Mucosa of descending colon (tissue), 3 donors: ENCODE measurements around the gene GTF3A. TPM values are rescaled to one million over a fixed set of nuclear protein-coding genes. Genes with fewer than 3 reads are reported as not detected.

Experiments
- ATAC-seq: fragments of 200-7000 bp; cut with Tn5 transposase; one replicate; pipeline ENCODE4 v1.9.1; 2020; ENCODE audit warnings: mild to moderate bottlenecking, moderate library complexity
- DNase-seq, 3 donors: peaks; one replicate each; pipeline ENCODE4 v3.0.0-alpha.2; 2020
- H3K36me3 ChIP-seq: fragments of 200-600 bp; one replicate; pipeline ENCODE4 v1.8.0; 2021; ENCODE audit warnings: low read depth, mild to moderate bottlenecking
- H3K4me1 ChIP-seq: fragments of 200-600 bp; one replicate; pipeline ENCODE4 v1.8.0; 2021; ENCODE audit warnings: low read depth, mild to moderate bottlenecking
- H3K4me3 ChIP-seq: fragments of 200-600 bp; one replicate; pipeline ENCODE4 v1.8.0; 2021; ENCODE audit warnings: mild to moderate bottlenecking
- H3K9me3 ChIP-seq: fragments of 200-600 bp; one replicate; pipeline ENCODE4 v1.8.0; 2021; ENCODE audit warnings: mild to moderate bottlenecking
- intact Hi-C, 2 donors: fragments of 100-400 bp; cut with DNase I in 1 of 2; cut with micrococcal nuclease in 1 of 2; formaldehyde crosslinking; loops; one replicate each; pipeline versions ENCODE4 v1.11.0 to v1.11.1; 2022; cut with DNase I, micrococcal nuclease
- total RNA-seq, 3 donors: library from RNA; stranded (reverse); fragmentation: NEBNext Ultra II Directional in 2 of 3; extraction: Animal tissue kit (Norgen Biotek cat#: 25700) in 2 of 3; gene quantifications; one replicate each; pipeline versions ENCODE4 v1.2.1 to v1.2.4, GENCODE V29; 2021 to 2023
- TF ChIP-seq, protein P1 (sequence below): fragments of 200-600 bp; IDR thresholded peaks from one replicate; pipeline ENCODE4 v1.8.0; 2022; ENCODE audit warnings: antibody characterized with exemption, mild to moderate bottlenecking
- donor health status: DM: no; HTN: no; CAD: no; lungs with moderate emphysema.
- donor health status: DM: no; HTN: no; CAD: no.
- donor health status: DM: no; HTN: yes; CAD: no.

Gene GTF3A
- total RNA-seq, 3 donors from 2014 or later: 32.4 to 70.7 (median 43.0) TPM

DNA sequence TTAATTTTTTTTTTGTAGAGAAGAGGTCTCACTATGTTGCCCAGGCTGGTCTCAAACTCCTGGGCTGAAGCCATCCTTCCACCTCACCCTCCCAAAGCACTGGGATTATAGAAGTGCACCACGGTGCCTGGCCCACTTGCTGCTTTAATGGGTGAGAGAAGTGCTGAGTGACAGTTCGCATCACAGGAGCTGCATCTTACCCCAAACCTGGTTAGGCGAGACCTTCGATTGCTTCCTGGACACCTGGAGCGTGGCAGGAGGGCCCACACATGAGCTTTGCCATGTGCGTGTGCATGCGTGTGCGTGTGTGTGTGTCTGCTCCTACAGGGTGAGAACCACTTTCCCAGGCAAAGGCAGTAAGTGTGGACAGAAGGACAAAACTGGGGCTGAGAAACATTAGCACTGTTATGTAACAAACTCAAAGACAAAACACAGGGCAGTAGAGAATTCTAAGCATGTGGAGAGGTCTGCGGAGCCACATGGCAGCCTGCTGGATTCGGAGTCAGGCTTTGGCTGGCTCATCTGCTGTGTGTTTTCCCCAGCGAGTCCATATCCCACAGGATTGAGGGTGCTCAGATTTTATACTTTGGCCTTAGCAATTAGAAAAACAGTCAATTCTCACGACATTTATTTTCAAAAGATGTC lies 37.6 kb downstream of the GTF3A start:
- TF ChIP-seq, protein P1, sequence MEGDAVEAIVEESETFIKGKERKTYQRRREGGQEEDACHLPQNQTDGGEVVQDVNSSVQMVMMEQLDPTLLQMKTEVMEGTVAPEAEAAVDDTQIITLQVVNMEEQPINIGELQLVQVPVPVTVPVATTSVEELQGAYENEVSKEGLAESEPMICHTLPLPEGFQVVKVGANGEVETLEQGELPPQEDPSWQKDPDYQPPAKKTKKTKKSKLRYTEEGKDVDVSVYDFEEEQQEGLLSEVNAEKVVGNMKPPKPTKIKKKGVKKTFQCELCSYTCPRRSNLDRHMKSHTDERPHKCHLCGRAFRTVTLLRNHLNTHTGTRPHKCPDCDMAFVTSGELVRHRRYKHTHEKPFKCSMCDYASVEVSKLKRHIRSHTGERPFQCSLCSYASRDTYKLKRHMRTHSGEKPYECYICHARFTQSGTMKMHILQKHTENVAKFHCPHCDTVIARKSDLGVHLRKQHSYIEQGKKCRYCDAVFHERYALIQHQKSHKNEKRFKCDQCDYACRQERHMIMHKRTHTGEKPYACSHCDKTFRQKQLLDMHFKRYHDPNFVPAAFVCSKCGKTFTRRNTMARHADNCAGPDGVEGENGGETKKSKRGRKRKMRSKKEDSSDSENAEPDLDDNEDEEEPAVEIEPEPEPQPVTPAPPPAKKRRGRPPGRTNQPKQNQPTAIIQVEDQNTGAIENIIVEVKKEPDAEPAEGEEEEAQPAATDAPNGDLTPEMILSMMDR: no peak
- no peak for DNase-seq
- H3K4me1 ChIP-seq: no peaks in the 10 kb centered on the region
- no peak for ATAC-seq
- no peak overlapping the region for H3K4me3 ChIP-seq
- H3K36me3 ChIP-seq: no peaks in the 10 kb centered on the region
- no peaks in the 10 kb centered on the region for H3K9me3 ChIP-seq
- intact Hi-C loops: no loop called here

DNA sequence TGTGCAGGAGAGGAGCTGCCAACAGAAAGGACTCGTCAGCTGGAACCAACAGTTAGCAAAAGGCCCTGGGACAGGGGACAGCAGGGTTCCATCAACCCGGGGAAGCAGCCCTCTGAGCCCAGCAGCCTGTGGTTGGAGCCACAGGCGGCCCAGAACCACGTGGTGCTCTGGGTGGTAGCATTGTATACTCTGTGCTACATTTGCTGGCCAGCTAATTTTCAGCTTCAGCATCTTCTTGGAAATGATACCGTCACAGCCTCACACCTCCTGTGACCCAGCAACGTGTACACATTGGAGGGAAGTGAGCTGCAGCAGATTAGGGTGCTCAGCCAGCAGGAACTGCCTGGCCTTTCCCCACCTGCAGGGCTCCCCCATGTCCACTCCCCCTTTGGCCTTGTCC lies 39.1 kb downstream of the GTF3A start:
- intact Hi-C loops: no loop called here
- ATAC-seq (no peak), DNase-seq (no peak)
- Histone ChIP-seq H3K36me3 (no peaks in the 10 kb centered on the region), H3K4me3 (no peak overlapping the region), H3K9me3 (no peaks in the 10 kb centered on the region), H3K4me1 (no peaks in the 10 kb centered on the region)
- TF ChIP-seq, protein P1: no peak

DNA sequence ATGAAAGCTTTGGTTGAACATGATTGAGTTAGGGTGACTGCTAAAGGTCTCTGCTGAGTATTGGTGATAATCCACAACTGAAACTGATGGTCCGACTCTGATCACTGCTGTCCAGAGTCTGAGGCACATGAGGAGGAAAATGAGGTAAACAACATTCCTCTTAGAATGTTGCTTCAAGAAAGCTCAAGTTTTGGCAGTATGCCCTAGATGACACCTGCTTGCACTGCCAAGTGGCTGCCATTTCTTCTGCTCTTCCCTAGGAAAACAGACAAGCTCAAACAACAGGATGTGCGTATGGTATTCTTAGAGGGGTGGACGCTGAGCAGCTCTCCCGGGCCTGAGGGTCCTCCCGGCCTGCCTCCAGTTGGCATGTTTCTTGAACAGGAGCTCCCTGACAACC lies 41.2 kb downstream of the GTF3A start:
- H3K4me3 ChIP-seq: no peak overlapping the region
- intact Hi-C loops: no loop called here
- TF ChIP-seq, protein P1: no peak
- ATAC-seq (no peak), DNase-seq (no peak)
- no peaks in the 10 kb centered on the region for H3K9me3 ChIP-seq
- no peaks in the 10 kb centered on the region for H3K4me1 ChIP-seq
- H3K36me3 ChIP-seq: no peaks in the 10 kb centered on the region

DNA sequence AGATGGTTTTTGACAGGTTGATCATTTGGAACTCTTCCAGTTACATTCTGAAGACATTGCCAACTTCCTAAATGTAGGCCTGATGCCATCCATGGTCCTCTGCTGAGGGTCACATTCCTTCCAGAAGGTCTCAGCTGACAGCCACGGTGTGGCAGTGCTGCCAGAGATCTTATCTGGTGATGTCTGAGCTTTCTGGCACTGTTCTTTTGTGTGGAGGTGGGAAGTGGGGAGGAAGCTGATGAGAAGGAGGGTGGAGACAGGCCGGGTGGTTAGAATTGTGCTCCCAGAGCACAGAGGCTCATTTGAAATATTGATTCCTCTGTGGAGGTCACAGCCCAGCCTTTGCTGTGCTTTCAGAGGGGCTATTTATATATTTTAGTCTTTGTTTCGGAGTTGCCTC lies 42.1 kb downstream of the GTF3A start:
- no peaks in the 10 kb centered on the region for H3K36me3 ChIP-seq
- H3K9me3 ChIP-seq: no peaks in the 10 kb centered on the region
- ATAC-seq (no peak), DNase-seq (no peak)
- TF ChIP-seq, protein P1: no peak
- no peak overlapping the region for H3K4me3 ChIP-seq
- intact Hi-C loops: no loop called here
- H3K4me1 ChIP-seq: no peaks in the 10 kb centered on the region

DNA sequence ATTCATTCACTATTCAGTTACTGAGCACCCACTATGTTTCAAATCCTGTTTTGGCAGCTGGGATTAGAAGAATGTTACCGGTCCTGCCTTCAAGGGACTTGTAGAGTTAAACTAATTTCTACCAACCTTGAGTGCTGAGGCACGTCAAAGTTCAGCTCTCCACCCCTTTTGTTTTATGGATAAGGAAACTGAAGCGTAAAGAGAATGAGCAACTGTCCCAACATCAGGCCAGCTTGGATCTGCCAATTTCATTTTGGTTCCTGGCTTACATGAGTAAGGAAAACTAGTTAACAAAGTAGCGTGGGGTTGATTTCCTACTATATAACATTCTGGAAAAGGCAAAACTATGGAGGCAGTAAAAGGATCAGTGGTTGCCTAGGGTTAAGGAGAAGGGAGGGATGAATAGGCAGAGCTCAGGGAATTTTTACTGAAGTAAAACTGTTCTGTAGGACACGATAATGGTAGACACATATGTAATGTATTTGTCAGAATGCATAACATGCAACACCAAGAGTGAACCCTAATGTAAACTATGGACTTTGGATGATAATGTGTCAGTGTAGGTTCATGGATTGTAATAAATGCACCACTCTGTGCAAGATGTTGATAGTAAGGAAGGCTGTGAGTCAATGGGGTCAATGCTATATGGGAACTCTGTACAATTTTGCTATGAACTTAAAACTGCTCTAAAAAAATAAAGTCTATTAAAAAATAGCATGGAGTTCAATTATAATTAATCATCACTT lies 45.8 kb downstream of the GTF3A start:
- TF ChIP-seq, protein P1: no peak
- Histone ChIP-seq H3K9me3 (no peaks in the 10 kb centered on the region), H3K4me1 (no peaks in the 10 kb centered on the region), H3K4me3 (no peak overlapping the region), H3K36me3 (no peaks in the 10 kb centered on the region)
- ATAC-seq: peak; percentile 85
- intact Hi-C loops: no loop called here
- peak in 1 of 3 donors; percentile 33 for DNase-seq
